Spleen (tissue), 7 donors: ENCODE results near the gene PDE4D.

Source experiments
- POLR2A ChIP-seq, 3 donors: fragments of 450-650 bp; IDR thresholded peaks; one replicate each; pipeline ENCODE4 v1.5.1; 2017; ENCODE audit warnings: antibody characterized with exemption in 3 of 3, mild to moderate bottlenecking in 1 of 3
- TF ChIP-seq, protein P1 (sequence below), 11 experiments: fragments of 200-600 bp in 7 of 11; fragments of 450-650 bp in 4 of 11; sonication (generic) in 4 of 11; IDR thresholded peaks in 8 of 11; conservative IDR thresholded peaks in 3 of 11; 1 replicate in 7 of 11; 2 replicates in 4 of 11; pipeline versions ENCODE4 v1.4.0 to v1.8.0; 2016 to 2021; ENCODE audit warnings: antibody characterized with exemption in 11 of 11, inconsistent platforms in 4 of 11, mild to moderate bottlenecking in 1 of 11
- donor health status: DM: no; HTN: no; CAD: no; lungs with moderate emphysema.
- donor health status: DM: no; HTN: no; CAD: no.
- donor health status: DM: no; HTN: no; CAD: no.

DNA sequence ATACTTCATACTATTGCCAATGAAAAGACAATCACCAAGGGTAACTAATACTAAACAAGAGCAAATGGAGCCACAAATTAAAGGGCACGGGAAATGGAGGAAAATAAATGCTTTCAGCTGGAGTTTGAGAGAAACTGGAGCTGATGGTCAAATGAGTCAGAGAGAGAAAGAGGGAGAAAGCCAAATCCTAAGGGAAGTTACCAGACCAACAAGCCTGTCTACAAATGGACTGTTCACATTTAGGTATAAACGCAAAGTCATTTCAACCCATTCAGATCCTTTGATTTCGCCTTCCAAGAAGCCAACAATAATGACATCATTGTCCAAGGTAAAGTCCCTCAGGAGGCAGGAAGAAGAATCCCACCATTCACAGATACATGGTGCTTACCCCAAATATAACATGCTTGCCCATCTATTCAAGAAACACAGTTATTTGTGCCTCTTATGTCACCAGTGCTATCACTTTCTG, 958.9 kb downstream of the PDE4D start:
- TF ChIP-seq, protein P1, sequence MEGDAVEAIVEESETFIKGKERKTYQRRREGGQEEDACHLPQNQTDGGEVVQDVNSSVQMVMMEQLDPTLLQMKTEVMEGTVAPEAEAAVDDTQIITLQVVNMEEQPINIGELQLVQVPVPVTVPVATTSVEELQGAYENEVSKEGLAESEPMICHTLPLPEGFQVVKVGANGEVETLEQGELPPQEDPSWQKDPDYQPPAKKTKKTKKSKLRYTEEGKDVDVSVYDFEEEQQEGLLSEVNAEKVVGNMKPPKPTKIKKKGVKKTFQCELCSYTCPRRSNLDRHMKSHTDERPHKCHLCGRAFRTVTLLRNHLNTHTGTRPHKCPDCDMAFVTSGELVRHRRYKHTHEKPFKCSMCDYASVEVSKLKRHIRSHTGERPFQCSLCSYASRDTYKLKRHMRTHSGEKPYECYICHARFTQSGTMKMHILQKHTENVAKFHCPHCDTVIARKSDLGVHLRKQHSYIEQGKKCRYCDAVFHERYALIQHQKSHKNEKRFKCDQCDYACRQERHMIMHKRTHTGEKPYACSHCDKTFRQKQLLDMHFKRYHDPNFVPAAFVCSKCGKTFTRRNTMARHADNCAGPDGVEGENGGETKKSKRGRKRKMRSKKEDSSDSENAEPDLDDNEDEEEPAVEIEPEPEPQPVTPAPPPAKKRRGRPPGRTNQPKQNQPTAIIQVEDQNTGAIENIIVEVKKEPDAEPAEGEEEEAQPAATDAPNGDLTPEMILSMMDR (IDR thresholded peaks at IDR 0.05 in 8 of 11, conservative IDR thresholded peaks at IDR 0.05 in 3 of 11) = no peak
- TF ChIP-seq POLR2A (IDR thresholded peaks at IDR 0.05) = no peak
